ENCODE measurements around the gene LMO1.

GRCh38 chr11:8286886-8287285 lies 23.2 kb upstream of the LMO1 start:
- TF ChIP-seq, protein P1, sequence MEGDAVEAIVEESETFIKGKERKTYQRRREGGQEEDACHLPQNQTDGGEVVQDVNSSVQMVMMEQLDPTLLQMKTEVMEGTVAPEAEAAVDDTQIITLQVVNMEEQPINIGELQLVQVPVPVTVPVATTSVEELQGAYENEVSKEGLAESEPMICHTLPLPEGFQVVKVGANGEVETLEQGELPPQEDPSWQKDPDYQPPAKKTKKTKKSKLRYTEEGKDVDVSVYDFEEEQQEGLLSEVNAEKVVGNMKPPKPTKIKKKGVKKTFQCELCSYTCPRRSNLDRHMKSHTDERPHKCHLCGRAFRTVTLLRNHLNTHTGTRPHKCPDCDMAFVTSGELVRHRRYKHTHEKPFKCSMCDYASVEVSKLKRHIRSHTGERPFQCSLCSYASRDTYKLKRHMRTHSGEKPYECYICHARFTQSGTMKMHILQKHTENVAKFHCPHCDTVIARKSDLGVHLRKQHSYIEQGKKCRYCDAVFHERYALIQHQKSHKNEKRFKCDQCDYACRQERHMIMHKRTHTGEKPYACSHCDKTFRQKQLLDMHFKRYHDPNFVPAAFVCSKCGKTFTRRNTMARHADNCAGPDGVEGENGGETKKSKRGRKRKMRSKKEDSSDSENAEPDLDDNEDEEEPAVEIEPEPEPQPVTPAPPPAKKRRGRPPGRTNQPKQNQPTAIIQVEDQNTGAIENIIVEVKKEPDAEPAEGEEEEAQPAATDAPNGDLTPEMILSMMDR (IDR thresholded peaks at IDR 0.05), result no peak
- no peak for TF ChIP-seq POLR2A (IDR thresholded peaks at IDR 0.05)

All from heart left ventricle (tissue), 13 donors.